HepG2 (cell line): ENCODE data around the gene PIP4K2C. TPM values are rescaled to one million over a fixed set of nuclear protein-coding genes. Genes with fewer than 3 reads are reported as not detected.
A peak's percentile ranks its signal among the peaks of the same experiment; 100 is the strongest.

ENCODE experiments used
- ATF7-NPFF ChIP-seq: sonication (generic); formaldehyde crosslinking; IDR thresholded peaks from 2 replicates; pipeline ENCODE4 v1.8.1; 2023; ENCODE audit warnings: mild to moderate bottlenecking, low read depth, missing genetic modification reagents, moderate library complexity
- CEBPG ChIP-seq: IDR thresholded peaks from 2 replicates; pipeline ENCODE4 v1.6.1; 2016
- FOXA1 ChIP-seq, 2 experiments: fragments of 450-650 bp in 1 of 2; sonication (generic) in 1 of 2; formaldehyde crosslinking in 1 of 2; IDR thresholded peaks; 2 replicates each; pipeline versions ENCODE4 v1.4.0 to v1.6.1; 2016 to 2020; ENCODE audit warnings: missing genetic modification reagents in 1 of 2
- HHEX ChIP-seq: IDR thresholded peaks from 2 replicates; pipeline ENCODE4 v1.6.1; 2016; ENCODE audit warnings: control low read depth
- KLF15 ChIP-seq: sonication (generic); formaldehyde crosslinking; IDR thresholded peaks from 2 replicates; pipeline ENCODE4 v1.8.1; 2023; ENCODE audit warnings: borderline replicate concordance, mild to moderate bottlenecking, inconsistent platforms, missing genetic modification reagents, mixed read lengths
- LCORL ChIP-seq, 2 experiments: fragments of 450-650 bp in 1 of 2; sonication (generic) in 1 of 2; formaldehyde crosslinking in 1 of 2; IDR thresholded peaks; 2 replicates each; pipeline versions ENCODE4 v1.5.0 to v1.6.1; 2017 to 2020; ENCODE audit warnings: antibody characterized with exemption in 1 of 2, missing genetic modification reagents in 1 of 2
- MBNL3 ChIP-seq: fragments of 250-450 bp; sonication (Bioruptor Pico); conservative IDR thresholded peaks from 2 replicates; pipeline ENCODE4 v1.8.0; 2022; ENCODE audit warnings: mild to moderate bottlenecking, inconsistent platforms
- MED1 ChIP-seq: sonication (generic); formaldehyde crosslinking; IDR thresholded peaks from 2 replicates; pipeline ENCODE4 v1.4.0; 2020; ENCODE audit warnings: missing genetic modification reagents
- MIER2 ChIP-seq: IDR thresholded peaks from 2 replicates; pipeline ENCODE4 v1.6.1; 2016; ENCODE audit warnings: missing biosample characterization, missing genetic modification reagents
- RBM39 ChIP-seq: fragments of 200-400 bp; formaldehyde crosslinking; IDR thresholded peaks from one replicate; pipeline ENCODE4 v1.6.1; 2018; ENCODE audit warnings: antibody characterized with exemption, mild to moderate bottlenecking, low read depth, low read length; ENCODE audit not compliant: poor library complexity, severe bottlenecking
- RCOR2 ChIP-seq: IDR thresholded peaks from 2 replicates; pipeline ENCODE4 v1.6.1; 2016; ENCODE audit warnings: missing biosample characterization, missing genetic modification reagents
- TIGD3 ChIP-seq: sonication (generic); formaldehyde crosslinking; IDR thresholded peaks from 2 replicates; pipeline ENCODE4 v1.5.1; 2020; ENCODE audit warnings: mild to moderate bottlenecking, missing genetic modification reagents, borderline replicate concordance
- YEATS2 ChIP-seq: sonication (generic); formaldehyde crosslinking; IDR thresholded peaks from 2 replicates; pipeline ENCODE4 v1.4.0; 2020; ENCODE audit warnings: missing genetic modification reagents, borderline replicate concordance
- ZNF264 ChIP-seq: sonication (generic); formaldehyde crosslinking; IDR thresholded peaks from 2 replicates; pipeline ENCODE4 v1.4.0; 2020; ENCODE audit warnings: missing genetic modification reagents
- ZNF33A ChIP-seq: sonication (generic); formaldehyde crosslinking; IDR thresholded peaks from 2 replicates; pipeline ENCODE4 v1.5.1; 2020; ENCODE audit warnings: missing genetic modification reagents, mild to moderate bottlenecking, moderate library complexity, borderline replicate concordance
- ZNF432 ChIP-seq: sonication (generic); formaldehyde crosslinking; IDR thresholded peaks from 2 replicates; pipeline ENCODE4 v1.5.0; 2020; ENCODE audit warnings: missing genetic modification reagents, mild to moderate bottlenecking, borderline replicate concordance
- ZNF839 ChIP-seq: sonication (generic); formaldehyde crosslinking; IDR thresholded peaks from 2 replicates; pipeline ENCODE4 v1.4.0; 2020; ENCODE audit warnings: missing genetic modification reagents, mild to moderate bottlenecking, borderline replicate concordance
- polyA plus RNA-seq, 8 experiments: library from polyadenylated mRNA; depleted of rRNA in 3 of 8; stranded (reverse) in 7 of 8; unstranded in 1 of 8; fragments of >200 nt; fragmentation: Illumina TruSeq in 4 of 8; extraction: Trizol in 4 of 8; gene quantifications; 2 replicates each; pipeline versions ENCODE4 v1.2.1 to v1.2.3, GENCODE V29; 2011 to 2016; ENCODE audit warnings: low read depth in 4 of 8, missing spikeins in 1 of 8, mixed read lengths in 1 of 8; ENCODE audit not compliant: insufficient read depth in 1 of 8
- total RNA-seq, 5 experiments: library from RNA; depleted of rRNA; stranded (reverse); fragments of >200 nt; fragmentation: Illumina TruSeq; extraction: Trizol; gene quantifications; 2 replicates each; pipeline ENCODE4 v1.2.3, GENCODE V29; 2016; ENCODE audit warnings: low read depth in 1 of 5
- TF ChIP-seq, protein P1 (sequence below): sonication (generic); formaldehyde crosslinking; IDR thresholded peaks from 2 replicates; pipeline ENCODE4 v1.8.0; 2022; ENCODE audit warnings: missing genetic modification reagents, mild to moderate bottlenecking, inconsistent platforms, borderline replicate concordance
- TF ChIP-seq, protein P2 (sequence below): sonication (generic); formaldehyde crosslinking; IDR thresholded peaks from 2 replicates; pipeline ENCODE4 v1.4.0; 2020; ENCODE audit warnings: mild to moderate bottlenecking, missing genetic modification reagents

The PIP4K2C gene
- total and polyA plus RNA-seq, 2 of the 13 experiments (the other 11 are each of a cell fraction or from before 2014, with no cell fraction given): 23.3 to 26.4 TPM

- no peak for TF ChIP-seq ATF7-NPFF (CRISPR knock-in tag)
- 0 out of 2 replicates have a peak, but pooled peaks have one; percentile 14 for TF ChIP-seq RCOR2
- no peak for TF ChIP-seq ZNF432 (CRISPR knock-in tag)
- TF ChIP-seq, protein P1, sequence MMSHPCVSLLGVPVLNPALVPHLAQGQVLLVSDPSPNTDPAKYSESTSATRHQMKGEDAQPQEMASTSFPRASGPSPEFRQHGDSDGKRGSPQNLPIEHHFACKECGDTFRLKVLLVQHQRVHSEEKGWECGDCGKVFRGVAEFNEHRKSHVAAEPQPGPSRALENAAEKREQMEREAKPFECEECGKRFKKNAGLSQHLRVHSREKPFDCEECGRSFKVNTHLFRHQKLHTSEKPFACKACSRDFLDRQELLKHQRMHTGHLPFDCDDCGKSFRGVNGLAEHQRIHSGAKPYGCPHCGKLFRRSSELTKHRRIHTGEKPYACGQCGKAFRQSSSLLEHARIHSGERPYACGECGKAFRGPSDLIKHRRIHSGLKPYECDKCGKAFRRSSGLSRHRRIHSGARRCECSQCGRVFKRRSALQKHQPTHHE: no peak
- no peak for TF ChIP-seq HHEX (CRISPR knock-in tag)
- no peak for TF ChIP-seq RBM39
- TF ChIP-seq FOXA1 (IDR thresholded peaks at IDR 0.05): no peak
- no peak for TF ChIP-seq FOXA1 (CRISPR knock-in tag; IDR thresholded peaks at IDR 0.05)
- no peak for TF ChIP-seq ZNF33A
- TF ChIP-seq, protein P2, sequence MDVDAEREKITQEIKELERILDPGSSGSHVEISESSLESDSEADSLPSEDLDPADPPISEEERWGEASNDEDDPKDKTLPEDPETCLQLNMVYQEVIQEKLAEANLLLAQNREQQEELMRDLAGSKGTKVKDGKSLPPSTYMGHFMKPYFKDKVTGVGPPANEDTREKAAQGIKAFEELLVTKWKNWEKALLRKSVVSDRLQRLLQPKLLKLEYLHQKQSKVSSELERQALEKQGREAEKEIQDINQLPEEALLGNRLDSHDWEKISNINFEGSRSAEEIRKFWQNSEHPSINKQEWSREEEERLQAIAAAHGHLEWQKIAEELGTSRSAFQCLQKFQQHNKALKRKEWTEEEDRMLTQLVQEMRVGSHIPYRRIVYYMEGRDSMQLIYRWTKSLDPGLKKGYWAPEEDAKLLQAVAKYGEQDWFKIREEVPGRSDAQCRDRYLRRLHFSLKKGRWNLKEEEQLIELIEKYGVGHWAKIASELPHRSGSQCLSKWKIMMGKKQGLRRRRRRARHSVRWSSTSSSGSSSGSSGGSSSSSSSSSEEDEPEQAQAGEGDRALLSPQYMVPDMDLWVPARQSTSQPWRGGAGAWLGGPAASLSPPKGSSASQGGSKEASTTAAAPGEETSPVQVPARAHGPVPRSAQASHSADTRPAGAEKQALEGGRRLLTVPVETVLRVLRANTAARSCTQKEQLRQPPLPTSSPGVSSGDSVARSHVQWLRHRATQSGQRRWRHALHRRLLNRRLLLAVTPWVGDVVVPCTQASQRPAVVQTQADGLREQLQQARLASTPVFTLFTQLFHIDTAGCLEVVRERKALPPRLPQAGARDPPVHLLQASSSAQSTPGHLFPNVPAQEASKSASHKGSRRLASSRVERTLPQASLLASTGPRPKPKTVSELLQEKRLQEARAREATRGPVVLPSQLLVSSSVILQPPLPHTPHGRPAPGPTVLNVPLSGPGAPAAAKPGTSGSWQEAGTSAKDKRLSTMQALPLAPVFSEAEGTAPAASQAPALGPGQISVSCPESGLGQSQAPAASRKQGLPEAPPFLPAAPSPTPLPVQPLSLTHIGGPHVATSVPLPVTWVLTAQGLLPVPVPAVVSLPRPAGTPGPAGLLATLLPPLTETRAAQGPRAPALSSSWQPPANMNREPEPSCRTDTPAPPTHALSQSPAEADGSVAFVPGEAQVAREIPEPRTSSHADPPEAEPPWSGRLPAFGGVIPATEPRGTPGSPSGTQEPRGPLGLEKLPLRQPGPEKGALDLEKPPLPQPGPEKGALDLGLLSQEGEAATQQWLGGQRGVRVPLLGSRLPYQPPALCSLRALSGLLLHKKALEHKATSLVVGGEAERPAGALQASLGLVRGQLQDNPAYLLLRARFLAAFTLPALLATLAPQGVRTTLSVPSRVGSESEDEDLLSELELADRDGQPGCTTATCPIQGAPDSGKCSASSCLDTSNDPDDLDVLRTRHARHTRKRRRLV (CRISPR knock-in tag): no peak
- no peak for TF ChIP-seq YEATS2
- TF ChIP-seq LCORL (IDR thresholded peaks at IDR 0.05): no peak
- 0 out of 2 replicates have a peak, but pooled peaks have one; percentile 29 for TF ChIP-seq LCORL (CRISPR knock-in tag; IDR thresholded peaks at IDR 0.05)
- TF ChIP-seq MED1 (CRISPR knock-in tag): no peak
- TF ChIP-seq MIER2 (CRISPR knock-in tag): no peak
- TF ChIP-seq MBNL3 (CRISPR knock-in tag): no peak
- TF ChIP-seq ZNF264: no peak
- no peak for TF ChIP-seq KLF15 (CRISPR knock-in tag)
- no peak for TF ChIP-seq ZNF839
- TF ChIP-seq CEBPG: no peak
- TF ChIP-seq TIGD3: no peak
These were observed 28.6 kb downstream of the PIP4K2C start (continued) for GRCh38 chr12:57619434-57620244.
